ENCODE data around the gene MALAT1. TPM values are rescaled to one million over a fixed set of nuclear protein-coding genes. Genes with fewer than 3 reads are reported as not detected.

MALAT1 gene
- polyA plus RNA-seq, 6 donors from 2014 or later: 1,985 to 6,450 (median 3,738) TPM

DNA sequence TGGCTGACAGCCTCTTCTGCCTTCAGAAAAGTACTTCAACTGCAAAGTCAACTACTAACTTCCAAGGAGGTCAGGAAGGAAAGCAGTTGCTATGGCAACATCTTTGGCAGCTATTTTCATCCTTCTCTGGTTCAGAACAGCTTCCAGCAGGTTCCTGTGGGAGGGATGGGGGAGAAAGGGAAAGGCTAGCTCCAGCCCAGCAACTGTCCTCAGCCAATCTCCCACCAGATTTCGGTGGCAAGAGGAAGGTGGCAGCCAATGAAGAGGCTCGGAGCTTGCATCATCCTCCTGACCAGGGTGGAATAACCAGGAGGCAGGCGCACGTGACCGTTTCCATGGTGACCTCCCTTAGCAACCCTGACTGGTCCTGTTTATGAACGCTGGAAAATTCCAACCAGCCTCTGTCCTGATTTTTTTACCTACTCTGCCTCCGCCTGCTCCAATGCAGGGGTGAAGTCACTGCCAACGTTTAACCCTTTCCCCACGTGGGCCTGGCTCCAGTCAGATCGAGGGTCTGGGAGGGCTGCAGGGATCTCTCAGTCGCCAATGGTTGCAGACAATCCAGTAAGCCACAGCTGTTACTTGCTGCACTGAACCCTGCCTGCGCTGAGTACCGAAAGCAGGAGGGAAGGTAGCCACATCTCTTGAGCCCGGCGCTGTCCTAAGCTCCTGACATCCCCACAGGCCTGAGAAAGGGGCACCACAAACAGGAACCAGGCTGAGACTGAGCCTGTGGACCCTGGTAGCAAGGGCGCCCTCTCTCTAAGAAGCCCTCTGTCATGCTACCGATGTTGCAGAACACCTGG is 11.2 kb upstream of the MALAT1 start:
- peak overlapping the region in 5 of 8 donors; percentile 4 to 50 (median 35) for H3K4me3 Mint-ChIP-seq
- H3K36me3 Mint-ChIP-seq: no peaks in the 10 kb centered on the region
- H3K4me1 Mint-ChIP-seq: peaks cover 38 to 47% (median 47%) of the 10 kb centered on the region in 3 donors
- H3K27me3 Mint-ChIP-seq: no peaks in the 10 kb centered on the region
- no peaks in the 10 kb centered on the region for H3K9me3 Mint-ChIP-seq
- ATAC-seq (ENCODE audit: low read depth in 2 of 2) (peak; percentile 47 to 60), DNase-seq (no peak)
- peak overlapping the region; percentile 26 to 84 (median 58) for H3K27ac Mint-ChIP-seq

- H3K4me3 Mint-ChIP-seq: peak overlapping the region in 5 of 8 donors; percentile 4 to 46 (median 35)
- ATAC-seq (ENCODE audit: low read depth in 2 of 2) (no peak), DNase-seq (no peak)
- H3K27me3 Mint-ChIP-seq: no peaks in the 10 kb centered on the region
- no peaks in the 10 kb centered on the region for H3K9me3 Mint-ChIP-seq
- H3K27ac Mint-ChIP-seq: peak overlapping the region in 4 of 6 donors; percentile 26 to 81 (median 60)
- H3K4me1 Mint-ChIP-seq: peaks cover 45 to 55% (median 55%) of the 10 kb centered on the region in 3 donors
- H3K36me3 Mint-ChIP-seq: no peaks in the 10 kb centered on the region
Observed at GRCh38 chr11:65488273-65489034, 10.4 kb upstream of the MALAT1 start.

DNA sequence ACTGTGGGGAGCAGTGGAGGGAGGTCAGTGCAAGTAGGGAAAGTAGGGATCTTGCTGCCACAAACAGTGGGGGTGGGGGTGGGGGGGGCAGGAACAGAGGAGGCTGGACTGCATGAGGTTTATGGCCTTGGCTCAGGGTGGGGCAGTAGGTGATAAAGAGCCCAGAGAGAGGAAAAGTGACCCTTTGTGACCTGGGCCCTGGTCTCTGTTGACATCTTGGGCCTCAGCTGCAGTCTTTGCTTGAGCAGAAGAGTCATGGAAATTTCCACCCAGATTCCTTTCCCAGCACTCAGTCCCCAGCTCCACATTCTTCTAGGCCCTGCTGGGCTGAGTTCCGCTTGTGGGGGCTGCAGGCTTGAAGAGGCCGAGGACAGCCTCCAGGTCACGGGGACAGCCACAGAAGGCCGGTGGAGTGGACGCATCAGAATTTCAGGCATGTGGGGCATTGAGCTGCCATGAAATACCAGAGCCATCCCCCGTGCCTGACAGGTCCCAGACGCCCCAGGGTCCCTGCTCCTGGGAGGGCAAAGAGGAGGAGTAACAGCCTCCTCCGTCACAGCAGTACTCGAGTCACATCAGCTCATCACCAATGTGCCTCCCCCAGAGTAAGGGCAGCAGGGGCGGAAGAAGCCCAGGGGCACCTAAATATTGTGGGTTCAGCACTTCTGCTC is 9.7 kb upstream of the MALAT1 start:
- no peak overlapping the region for H3K4me3 Mint-ChIP-seq
- H3K27ac Mint-ChIP-seq: peak overlapping the region in 1 of 6 donors; percentile 63
- H3K27me3 Mint-ChIP-seq: no peaks in the 10 kb centered on the region
- DNase-seq (no peak), ATAC-seq (ENCODE audit: low read depth in 2 of 2) (no peak)
- no peaks in the 10 kb centered on the region for H3K9me3 Mint-ChIP-seq
- peaks cover 45 to 59% (median 57%) of the 10 kb centered on the region in 3 donors for H3K4me1 Mint-ChIP-seq
- no peaks in the 10 kb centered on the region for H3K36me3 Mint-ChIP-seq

- H3K27me3 Mint-ChIP-seq: no peaks in the 10 kb centered on the region
- no peaks in the 10 kb centered on the region for H3K9me3 Mint-ChIP-seq
Observed at GRCh38 chr11:65489706-65490320, 9.0 kb upstream of the MALAT1 start.

DNA sequence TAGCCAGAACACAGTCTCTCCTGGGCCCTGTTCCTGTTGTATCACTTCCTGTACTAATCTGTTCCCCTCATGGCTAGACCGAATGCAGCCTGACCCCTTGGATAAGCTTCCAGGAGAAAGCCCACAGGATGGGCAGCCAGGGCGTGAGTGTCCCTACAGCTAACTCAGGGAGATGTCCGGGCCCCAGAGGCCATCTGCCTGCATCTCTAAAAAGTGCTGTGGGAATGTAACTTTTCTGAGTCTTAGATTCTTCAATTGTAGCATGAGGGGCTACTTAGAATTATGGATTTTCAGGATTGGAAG is 7.7 kb upstream of the MALAT1 start:
- H3K4me1 Mint-ChIP-seq: peaks cover 49 to 69% (median 64%) of the 10 kb centered on the region in 3 donors
- peak overlapping the region in 1 of 6 donors; percentile 88 for H3K27ac Mint-ChIP-seq
- H3K27me3 Mint-ChIP-seq: no peaks in the 10 kb centered on the region

More at GRCh38 chr11:65489706-65490320, 9.0 kb upstream of the MALAT1 start:
- ATAC-seq (ENCODE audit: low read depth in 2 of 2): no peak
- DNase-seq: no peak
- Mint-ChIP-seq H3K27ac (peak overlapping the region in 1 of 6 donors; percentile 47), H3K36me3 (no peaks in the 10 kb centered on the region), H3K4me3 (peak overlapping the region in 1 of 8 donors; percentile 56), H3K4me1 (peaks cover 49 to 64% (median 63%) of the 10 kb centered on the region in 3 donors)

GRCh38 chr11:65491614-65492386 is 7.0 kb upstream of the MALAT1 start:
- H3K27me3 Mint-ChIP-seq: no peaks in the 10 kb centered on the region
- peaks cover 50 to 76% (median 71%) of the 10 kb centered on the region in 3 donors for H3K4me1 Mint-ChIP-seq
- no peaks in the 10 kb centered on the region for H3K36me3 Mint-ChIP-seq
- H3K27ac Mint-ChIP-seq: peak overlapping the region in 5 of 6 donors; percentile 13 to 88 (median 53)
- no peak for DNase-seq
- ATAC-seq (ENCODE audit: low read depth in 2 of 2): peak; percentile 44 to 45
- no peaks in the 10 kb centered on the region for H3K9me3 Mint-ChIP-seq
- peak overlapping the region in 5 of 8 donors; percentile 27 to 45 (median 38) for H3K4me3 Mint-ChIP-seq

More for the DNA sequence above, 7.7 kb upstream of the MALAT1 start:
- ATAC-seq (ENCODE audit: low read depth in 2 of 2) (no peak), DNase-seq (no peak)
- Mint-ChIP-seq H3K4me3 (peak overlapping the region in 2 of 8 donors; percentile 15 to 53), H3K36me3 (no peaks in the 10 kb centered on the region), H3K9me3 (no peaks in the 10 kb centered on the region)

DNA sequence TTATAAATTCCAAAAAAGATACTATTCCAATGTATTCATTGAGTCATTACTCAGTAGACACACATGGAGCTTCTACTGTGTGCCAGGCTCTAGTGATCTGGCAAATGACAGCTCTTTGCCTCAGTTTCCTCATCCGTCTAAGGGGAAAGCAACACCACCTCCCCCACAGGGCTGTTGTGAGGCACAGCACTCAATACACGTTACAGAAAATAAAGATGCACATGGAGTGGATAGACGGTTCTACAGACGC is 6.5 kb upstream of the MALAT1 start:
- H3K4me3 Mint-ChIP-seq: peak overlapping the region in 6 of 8 donors; percentile 27 to 59 (median 42)
- DNase-seq: no peak
- no peaks in the 10 kb centered on the region for H3K27me3 Mint-ChIP-seq
- H3K27ac Mint-ChIP-seq: peak overlapping the region in 5 of 6 donors; percentile 13 to 88 (median 44)
- no peaks in the 10 kb centered on the region for H3K36me3 Mint-ChIP-seq
- peaks cover 55 to 76% (median 74%) of the 10 kb centered on the region in 3 donors for H3K4me1 Mint-ChIP-seq
- H3K9me3 Mint-ChIP-seq: no peaks in the 10 kb centered on the region
- ATAC-seq (ENCODE audit: low read depth in 2 of 2): no peak

DNA sequence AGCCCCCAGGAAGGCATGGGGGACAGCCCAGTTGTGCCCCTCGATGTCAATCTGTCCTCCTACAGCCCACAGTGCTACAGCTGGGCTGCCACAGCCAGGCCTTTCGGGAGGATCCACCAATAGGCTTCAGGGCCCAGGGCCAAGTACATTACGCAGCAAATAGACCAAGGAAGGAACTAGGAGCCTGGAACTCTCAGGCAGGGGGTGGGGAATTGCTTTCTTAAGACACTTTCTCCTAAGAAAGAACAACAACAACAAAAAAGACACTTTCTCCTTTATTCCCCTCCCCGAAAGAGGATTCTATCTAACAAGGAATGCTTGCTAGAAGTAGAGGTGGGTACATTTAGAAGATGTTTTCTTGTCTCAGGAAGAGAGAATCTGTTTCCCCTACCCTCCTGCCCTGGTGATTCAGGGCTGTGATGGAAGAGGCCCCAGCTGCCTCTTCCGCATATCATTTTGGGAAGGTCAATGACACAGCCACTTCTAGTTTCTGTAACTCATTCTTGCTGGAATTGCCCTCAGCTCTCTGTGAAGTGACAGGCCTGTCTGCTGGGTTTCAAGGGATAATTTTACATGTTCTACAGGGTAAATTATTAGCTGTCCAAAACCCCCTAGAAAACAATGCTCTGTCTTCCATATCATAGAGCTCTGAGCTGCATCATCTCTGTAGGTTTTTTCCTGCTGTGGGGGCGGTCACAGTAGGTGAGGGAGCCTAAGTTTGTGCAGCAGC is 6.0 kb upstream of the MALAT1 start:
- no peak for ATAC-seq (ENCODE audit: low read depth in 2 of 2)
- Mint-ChIP-seq H3K27me3 (no peaks in the 10 kb centered on the region), H3K36me3 (no peaks in the 10 kb centered on the region), H3K4me3 (peak overlapping the region in 6 of 8 donors; percentile 27 to 59 (median 42)), H3K27ac (peak overlapping the region; percentile 35 to 91 (median 53)), H3K4me1 (peaks cover 54 to 72% (median 69%) of the 10 kb centered on the region in 3 donors), H3K9me3 (no peaks in the 10 kb centered on the region)
- no peak for DNase-seq

DNA sequence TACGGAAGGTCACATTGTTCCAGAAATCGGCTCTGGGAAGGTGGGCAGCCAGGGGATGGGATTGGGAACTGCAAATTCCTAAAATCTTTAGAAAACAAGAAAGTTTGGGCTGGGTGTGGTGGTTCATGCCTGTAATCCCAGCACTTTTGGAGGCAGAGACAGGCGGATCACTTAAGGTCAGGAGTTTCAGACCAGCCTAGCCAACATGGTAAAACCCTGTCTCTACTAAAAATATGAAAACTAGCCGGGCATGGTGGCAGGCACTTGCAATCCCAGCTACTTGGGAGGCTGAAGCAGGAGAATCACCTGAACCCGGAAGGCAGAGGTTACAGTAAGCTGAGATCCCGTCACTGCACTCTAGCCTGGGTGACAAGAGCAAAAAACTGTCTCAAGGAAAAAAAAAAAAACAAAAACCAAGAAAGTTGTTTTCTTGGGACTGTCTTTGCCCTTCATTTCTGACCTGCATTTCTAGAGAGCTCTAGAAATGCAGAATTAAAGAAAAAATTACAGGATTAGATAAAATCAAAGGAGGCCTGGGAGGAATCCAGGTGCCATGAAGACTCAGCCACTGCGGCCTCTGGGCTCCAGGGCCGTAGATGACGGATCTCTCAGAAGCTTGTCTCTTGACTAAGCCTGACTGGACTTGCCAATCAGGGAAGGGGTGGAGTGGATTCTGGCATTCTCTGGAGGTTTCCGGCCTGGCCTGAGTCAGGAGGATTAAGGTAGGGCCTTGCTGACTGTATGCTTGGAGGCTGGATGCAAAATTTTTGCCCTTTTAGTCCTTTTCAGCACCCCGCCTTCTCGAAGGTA is 5.3 kb upstream of the MALAT1 start:
- Mint-ChIP-seq H3K36me3 (no peaks in the 10 kb centered on the region), H3K4me3 (peak overlapping the region in 5 of 8 donors; percentile 27 to 58 (median 39)), H3K4me1 (peaks cover 50 to 64% (median 62%) of the 10 kb centered on the region in 3 donors), H3K9me3 (no peaks in the 10 kb centered on the region), H3K27ac (peak overlapping the region in 5 of 6 donors; percentile 44 to 91 (median 57)), H3K27me3 (no peaks in the 10 kb centered on the region)
- ATAC-seq (ENCODE audit: low read depth in 2 of 2) (no peak), DNase-seq (no peak)

GRCh38 chr11:65496304-65497140 is 2.3 kb upstream of the MALAT1 start:
- H3K27me3 Mint-ChIP-seq: no peaks in the 10 kb centered on the region
- no peaks in the 10 kb centered on the region for H3K36me3 Mint-ChIP-seq
- no peaks in the 10 kb centered on the region for H3K9me3 Mint-ChIP-seq
- DNase-seq: no peak
- ATAC-seq (ENCODE audit: low read depth in 2 of 2): no peak
- H3K27ac Mint-ChIP-seq: no peak overlapping the region
- no peak overlapping the region for H3K4me3 Mint-ChIP-seq
- H3K4me1 Mint-ChIP-seq: peaks cover 39 to 48% (median 41%) of the 10 kb centered on the region in 3 donors
